DOHH2 (cell line): ENCODE results near the gene PHF20.

Experiments used
- CTCF ChIP-seq: fragments of 200-600 bp; sonication (generic); IDR thresholded peaks from one replicate; pipeline ENCODE4 v1.5.1; 2014; ENCODE audit warnings: antibody characterized with exemption, mild to moderate bottlenecking, low read depth, low read length; ENCODE audit not compliant: poor library complexity, severe bottlenecking
- EZH2phosphoT487 ChIP-seq: fragments of 200-600 bp; sonication (generic); IDR thresholded peaks from 2 replicates; pipeline ENCODE4 v1.6.1; 2017; ENCODE audit warnings: borderline replicate concordance, mild to moderate bottlenecking, antibody characterized with exemption, low read length, moderate library complexity, mixed read lengths

- no peak for TF ChIP-seq CTCF
- no peak for TF ChIP-seq EZH2phosphoT487
Observed at GRCh38 chr20:35871259-35871771, 99.5 kb downstream of the PHF20 start.
